ENCODE results near the gene BCL11B.

Gene BCL11B

GRCh38 chr14:99121319-99121875, 150.6 kb downstream of the BCL11B start:
- no peak for TF ChIP-seq CTCF (IDR thresholded peaks at IDR 0.05; ENCODE audit: low read depth, low read length)
- Histone ChIP-seq H3K27me3 (no peaks in the 10 kb centered on the region), H3K36me3 (no peaks in the 10 kb centered on the region), H3K4me3 (ENCODE audit: low read depth, low read length) (no peak overlapping the region), H3K4me1 (no peaks in the 10 kb centered on the region), H3K9me3 (no peaks in the 10 kb centered on the region)
- DNase-seq: no peak

GRCh38 chr14:99120526-99121318, 151.3 kb downstream of the BCL11B start:
- Histone ChIP-seq H3K4me1 (no peaks in the 10 kb centered on the region), H3K27me3 (no peaks in the 10 kb centered on the region), H3K9me3 (no peaks in the 10 kb centered on the region), H3K4me3 (ENCODE audit: low read depth, low read length) (no peak overlapping the region), H3K36me3 (no peaks in the 10 kb centered on the region)
- TF ChIP-seq CTCF (IDR thresholded peaks at IDR 0.05; ENCODE audit: low read depth, low read length): no peak
- no peak for DNase-seq

- TF ChIP-seq CTCF (IDR thresholded peaks at IDR 0.05; ENCODE audit: low read depth, low read length): no peak
- no peaks in the 10 kb centered on the region for H3K27me3 ChIP-seq
Measured at GRCh38 chr14:99119554-99120525, 152.2 kb downstream of the BCL11B start.

More at GRCh38 chr14:99119554-99120525, 152.2 kb downstream of the BCL11B start:
- no peak overlapping the region for H3K4me3 ChIP-seq (ENCODE audit: low read depth, low read length)
- H3K36me3 ChIP-seq: no peaks in the 10 kb centered on the region
- H3K9me3 ChIP-seq: no peaks in the 10 kb centered on the region
- no peak for DNase-seq
- H3K4me1 ChIP-seq: no peaks in the 10 kb centered on the region
